ENCODE measurements around the gene POMGNT1.

- TF ChIP-seq AGO2 (optimal IDR thresholded peaks at IDR 0.05; ENCODE audit: low read depth, low read length) (no peak), RFX5 (IDR thresholded peaks at IDR 0.05; ENCODE audit: low read depth, low read length) (no peak), CTCF (CRISPR knock-in tag; IDR thresholded peaks at IDR 0.05) (no peak)
These were observed 9.8 kb downstream of the POMGNT1 start for GRCh38 chr1:46188295-46189030.

Data from HepG2 (cell line).